ENCODE measurements around the gene ARMC9. TPM values are rescaled to one million over a fixed set of nuclear protein-coding genes. Genes with fewer than 3 reads are reported as not detected.

The ARMC9 gene
- total RNA-seq, 4 donors from 2014 or later: 2.8 to 15.9 (median 6.6) TPM

DNA sequence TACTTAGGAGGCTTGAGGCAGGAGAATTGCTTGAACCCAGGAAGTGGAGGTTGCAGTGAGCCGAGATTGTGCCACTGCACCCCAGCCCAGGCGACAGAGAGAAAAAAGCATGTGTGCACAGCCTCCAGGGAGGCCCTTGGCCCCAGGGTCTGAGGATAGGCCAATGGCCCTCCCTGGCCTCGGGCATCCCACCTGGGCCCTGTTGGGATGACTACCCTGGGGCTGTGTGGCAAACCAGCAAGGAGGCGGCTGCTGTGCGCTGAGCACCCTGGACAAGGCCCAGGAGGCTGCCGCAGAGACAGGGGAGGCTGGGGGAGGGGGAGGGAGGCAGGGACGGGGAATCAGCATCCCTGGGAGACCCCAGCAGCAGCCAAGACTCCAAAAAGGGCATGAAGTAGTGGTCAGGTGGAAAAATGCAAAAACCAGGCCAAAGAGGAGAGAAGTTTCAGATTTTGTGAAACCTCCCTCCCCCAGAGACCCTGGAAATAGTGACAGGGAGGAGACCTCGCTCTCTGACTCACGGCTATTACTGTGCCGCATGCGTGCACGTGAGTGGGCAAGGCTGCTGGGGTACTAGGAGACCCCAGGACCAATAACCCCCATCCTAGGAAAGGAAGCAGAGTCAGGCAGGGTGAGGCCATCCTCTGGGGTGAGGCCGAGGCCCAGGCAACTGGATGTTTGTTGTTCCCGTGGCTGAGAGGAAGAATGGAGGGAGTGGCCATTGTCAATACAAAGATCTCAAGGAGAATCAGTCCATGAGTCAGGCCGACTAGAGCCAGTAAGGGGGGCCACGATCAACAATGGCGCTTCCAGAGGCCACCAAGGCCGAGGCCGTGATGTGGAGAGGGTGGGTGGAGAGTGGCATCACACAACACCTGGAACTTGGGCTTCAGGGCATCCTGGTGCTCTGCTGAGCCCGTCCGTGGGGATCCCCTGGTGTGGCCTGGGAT lies 181.1 kb downstream of the ARMC9 start:
- TF ChIP-seq, protein P1, sequence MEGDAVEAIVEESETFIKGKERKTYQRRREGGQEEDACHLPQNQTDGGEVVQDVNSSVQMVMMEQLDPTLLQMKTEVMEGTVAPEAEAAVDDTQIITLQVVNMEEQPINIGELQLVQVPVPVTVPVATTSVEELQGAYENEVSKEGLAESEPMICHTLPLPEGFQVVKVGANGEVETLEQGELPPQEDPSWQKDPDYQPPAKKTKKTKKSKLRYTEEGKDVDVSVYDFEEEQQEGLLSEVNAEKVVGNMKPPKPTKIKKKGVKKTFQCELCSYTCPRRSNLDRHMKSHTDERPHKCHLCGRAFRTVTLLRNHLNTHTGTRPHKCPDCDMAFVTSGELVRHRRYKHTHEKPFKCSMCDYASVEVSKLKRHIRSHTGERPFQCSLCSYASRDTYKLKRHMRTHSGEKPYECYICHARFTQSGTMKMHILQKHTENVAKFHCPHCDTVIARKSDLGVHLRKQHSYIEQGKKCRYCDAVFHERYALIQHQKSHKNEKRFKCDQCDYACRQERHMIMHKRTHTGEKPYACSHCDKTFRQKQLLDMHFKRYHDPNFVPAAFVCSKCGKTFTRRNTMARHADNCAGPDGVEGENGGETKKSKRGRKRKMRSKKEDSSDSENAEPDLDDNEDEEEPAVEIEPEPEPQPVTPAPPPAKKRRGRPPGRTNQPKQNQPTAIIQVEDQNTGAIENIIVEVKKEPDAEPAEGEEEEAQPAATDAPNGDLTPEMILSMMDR (IDR thresholded peaks at IDR 0.05): no peak
- DNase-seq (ENCODE audit: low spot score): no peak
- ATAC-seq (ENCODE audit: low FRiP score): no peak

DNA sequence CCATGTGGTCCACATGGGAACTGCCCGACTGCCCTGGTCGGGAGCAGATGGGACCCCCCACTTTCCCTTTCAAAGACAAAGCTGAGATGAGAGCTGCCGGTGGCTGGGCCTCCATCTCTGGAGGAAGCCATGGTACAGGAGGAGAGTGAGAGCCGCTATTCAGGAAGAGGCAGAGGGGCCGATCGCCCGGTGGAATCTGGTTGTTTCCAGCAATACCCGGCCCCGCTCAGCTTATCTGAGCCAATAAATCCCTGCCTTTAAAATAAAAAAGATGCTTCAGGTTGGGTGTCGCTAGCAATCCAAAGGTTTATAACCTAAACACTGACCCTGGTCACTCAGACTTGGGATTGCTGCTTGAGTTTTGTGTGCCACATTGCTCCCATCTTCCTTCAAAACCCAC lies 181.9 kb downstream of the ARMC9 start:
- DNase-seq (ENCODE audit: low spot score) (no peak), ATAC-seq (ENCODE audit: low FRiP score) (no peak)
- TF ChIP-seq, protein P1 (IDR thresholded peaks at IDR 0.05): no peak

DNA sequence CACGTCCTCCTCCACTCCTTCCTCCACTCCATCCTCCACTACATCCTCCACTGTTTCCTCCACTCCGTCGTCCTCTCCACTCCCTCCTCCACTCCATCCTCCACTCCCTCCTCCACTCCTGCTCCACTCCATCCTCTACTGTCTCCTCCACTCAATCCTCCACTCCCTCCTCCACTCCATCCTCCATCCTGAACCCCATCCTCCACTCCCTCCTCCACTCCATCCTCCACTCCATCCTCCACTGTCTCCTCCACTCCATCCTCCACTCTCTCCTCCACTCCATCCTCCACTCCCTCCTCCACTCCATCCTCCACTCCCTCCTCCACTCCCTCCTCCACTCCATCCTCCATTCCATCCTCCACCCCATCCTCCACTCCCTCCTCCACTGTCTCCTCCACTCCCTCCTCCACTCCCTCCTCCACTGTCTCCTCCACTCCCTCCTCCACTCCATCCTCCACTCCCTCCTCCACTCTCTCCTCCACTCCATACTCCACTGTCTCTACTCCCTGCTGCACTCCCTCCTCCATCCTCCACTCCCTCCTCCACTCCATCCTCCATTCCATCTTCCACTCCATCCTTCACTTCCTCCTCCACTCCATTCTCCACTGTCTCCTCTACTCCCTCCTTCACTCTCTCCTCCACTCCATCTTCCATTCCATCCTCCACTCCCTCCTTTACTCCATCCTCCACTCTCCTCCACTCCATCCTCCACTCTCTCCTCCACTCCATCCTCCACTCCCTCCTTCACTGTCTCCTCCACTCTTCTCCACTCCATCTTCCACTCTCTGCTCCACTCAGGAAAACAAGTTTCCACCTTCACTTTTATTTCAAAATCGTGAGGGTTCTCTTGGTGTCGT lies 182.8 kb downstream of the ARMC9 start:
- no peak for DNase-seq (ENCODE audit: low spot score)
- ATAC-seq (ENCODE audit: low FRiP score): no peak
- TF ChIP-seq, protein P1 (IDR thresholded peaks at IDR 0.05): no peak

DNA sequence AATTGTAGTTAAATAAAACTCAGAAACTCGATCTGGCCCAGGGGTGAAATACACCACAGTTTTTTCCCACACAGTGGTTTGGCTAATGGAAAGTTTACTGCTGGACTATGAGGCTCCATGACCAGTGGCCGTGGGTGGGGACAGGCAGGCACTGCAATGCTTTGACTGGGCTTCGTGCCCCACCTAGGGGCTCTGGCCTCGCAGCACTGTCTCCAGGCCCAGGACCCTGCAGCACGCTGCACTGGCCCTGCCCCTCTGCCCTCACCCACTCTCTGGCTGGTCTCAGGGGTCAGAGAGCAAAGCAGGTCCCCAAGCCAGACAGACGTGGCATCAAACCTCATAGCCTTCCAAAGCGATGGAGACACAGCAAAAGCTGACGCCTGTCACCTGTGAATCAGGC lies 183.7 kb downstream of the ARMC9 start:
- DNase-seq (ENCODE audit: low spot score): no peak
- ATAC-seq (ENCODE audit: low FRiP score): no peak
- TF ChIP-seq, protein P1 (IDR thresholded peaks at IDR 0.05): no peak

DNA sequence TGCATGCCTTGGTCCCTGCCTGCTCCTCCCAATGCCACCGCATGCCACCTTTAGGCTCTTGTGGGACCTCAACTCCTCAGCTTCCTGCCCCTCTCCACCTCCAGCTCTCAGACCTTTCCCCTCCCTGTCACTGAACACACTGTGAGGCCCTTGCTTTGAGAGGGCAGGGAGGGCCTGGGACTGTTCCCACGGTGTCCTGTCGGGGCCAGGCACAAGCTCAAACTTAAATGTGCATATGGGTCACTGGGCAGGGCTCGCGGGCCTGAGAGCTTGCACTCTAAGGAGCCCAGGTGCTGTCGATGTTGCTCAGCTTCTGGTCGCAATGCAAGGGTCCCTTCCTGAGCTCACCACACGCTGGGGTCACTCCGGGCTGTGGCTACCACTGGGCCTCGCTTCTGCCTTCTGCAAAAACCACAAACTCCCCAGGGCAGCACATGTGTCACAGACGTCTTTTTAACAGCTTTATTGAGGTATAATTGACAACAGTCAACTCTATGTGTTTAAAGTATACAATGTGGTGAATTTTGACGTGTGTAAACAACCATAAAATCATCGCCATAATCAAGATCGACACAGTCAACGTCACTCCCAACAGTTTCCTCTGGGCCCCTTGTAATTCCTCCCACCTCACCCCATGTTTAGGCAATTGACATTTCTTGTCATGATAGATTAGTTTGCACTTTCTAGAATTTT lies 185.1 kb downstream of the ARMC9 start:
- TF ChIP-seq, protein P1 (IDR thresholded peaks at IDR 0.05): no peak
- ATAC-seq (ENCODE audit: low FRiP score): no peak
- DNase-seq (ENCODE audit: low spot score): no peak

DNA sequence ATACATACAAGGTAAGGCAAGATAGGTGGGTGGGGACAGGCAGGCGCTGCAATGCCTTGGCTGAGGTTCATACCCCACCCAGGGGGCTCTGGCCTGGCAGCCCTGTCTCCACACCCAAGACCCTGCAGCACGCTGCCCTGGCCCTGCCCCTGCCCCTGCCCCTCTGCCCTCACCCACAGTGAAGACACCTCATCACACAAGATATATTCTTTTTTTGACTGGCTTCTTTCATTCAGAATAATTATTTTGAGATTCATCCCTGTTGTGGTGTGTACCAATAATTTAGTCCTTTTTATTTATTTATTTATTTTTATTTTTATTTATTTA lies 185.6 kb downstream of the ARMC9 start:
- ATAC-seq (ENCODE audit: low FRiP score): no peak
- DNase-seq (ENCODE audit: low spot score): no peak
- TF ChIP-seq, protein P1 (IDR thresholded peaks at IDR 0.05): no peak

All from omental fat pad (tissue), 4 donors.